ENCODE data around the gene MRPL33. TPM values are rescaled to one million over a fixed set of nuclear protein-coding genes. Genes with fewer than 3 reads are reported as not detected.

The MRPL33 gene
- total RNA-seq, 2 donors from 2014 or later, result 58.3 to 77.6 TPM

DNA sequence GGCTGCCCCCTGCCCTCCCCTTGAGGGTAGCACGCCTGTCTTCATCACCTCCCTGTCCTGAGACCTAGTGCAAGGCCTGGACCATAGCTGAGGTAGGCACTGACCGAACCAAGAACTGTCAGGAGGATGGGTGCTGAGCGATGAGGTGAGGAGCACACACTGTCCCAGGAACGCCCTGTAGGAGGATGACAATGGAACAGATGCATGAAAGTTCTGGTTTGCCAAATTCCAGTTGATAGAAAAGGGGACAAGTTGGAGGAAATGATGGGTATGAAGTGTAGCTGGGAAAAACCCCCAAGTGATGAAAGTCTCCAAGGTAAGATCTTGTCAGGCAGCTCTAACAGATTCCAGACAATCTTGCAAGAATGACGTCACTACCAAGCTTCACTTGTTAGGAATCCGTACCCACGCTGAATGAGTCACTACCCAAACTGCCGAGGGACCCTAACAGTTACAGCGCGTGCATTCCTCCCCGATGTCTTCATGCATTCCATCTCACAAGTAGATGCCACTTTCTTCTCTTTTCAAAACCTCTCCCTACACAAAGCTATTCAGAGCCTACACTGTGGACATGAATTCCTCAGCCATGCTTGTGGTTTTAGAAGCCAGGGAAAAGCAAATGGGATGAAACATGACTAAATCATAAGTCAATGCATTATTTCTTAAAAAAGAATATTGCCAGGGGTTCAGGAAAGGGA, 27.6 kb downstream of the MRPL33 start:
- Mint-ChIP-seq H3K4me1 (ENCODE audit: low read depth in 2 of 2) (peaks cover 6% of the 10 kb centered on the region in 2 donors), H3K27me3 (no peaks in the 10 kb centered on the region), H3K27ac (no peak overlapping the region), H3K9me3 (no peaks in the 10 kb centered on the region), H3K4me3 (no peak overlapping the region), H3K36me3 (no peaks in the 10 kb centered on the region)
- DNase-seq (ENCODE audit: low spot score) (no peak), ATAC-seq (peak in 1 of 2 donors; percentile 40)

DNA sequence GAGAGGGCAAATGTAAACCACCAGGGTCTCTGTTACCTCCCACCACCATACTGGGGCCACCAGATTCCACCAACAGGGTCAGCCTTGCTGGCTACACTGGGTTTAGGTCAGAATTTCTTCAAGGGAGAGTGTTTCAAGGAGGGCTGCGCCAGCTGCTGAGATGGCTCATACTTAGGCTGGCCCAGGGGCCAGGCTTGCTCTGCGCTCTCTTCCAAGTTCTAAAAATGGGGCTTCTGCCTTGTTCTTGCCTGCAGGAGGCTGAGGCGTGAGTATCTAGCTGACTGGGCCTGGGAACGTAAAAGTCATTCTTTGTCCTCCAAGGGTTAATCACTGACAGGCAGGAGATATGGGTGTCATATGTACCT, 28.1 kb downstream of the MRPL33 start:
- Mint-ChIP-seq H3K4me3 (no peak overlapping the region), H3K9me3 (no peaks in the 10 kb centered on the region), H3K27ac (no peak overlapping the region), H3K4me1 (ENCODE audit: low read depth in 2 of 2) (peaks cover 6% of the 10 kb centered on the region in 2 donors), H3K36me3 (no peaks in the 10 kb centered on the region), H3K27me3 (no peaks in the 10 kb centered on the region)
- DNase-seq (ENCODE audit: low spot score) (no peak), ATAC-seq (no peak)

DNA sequence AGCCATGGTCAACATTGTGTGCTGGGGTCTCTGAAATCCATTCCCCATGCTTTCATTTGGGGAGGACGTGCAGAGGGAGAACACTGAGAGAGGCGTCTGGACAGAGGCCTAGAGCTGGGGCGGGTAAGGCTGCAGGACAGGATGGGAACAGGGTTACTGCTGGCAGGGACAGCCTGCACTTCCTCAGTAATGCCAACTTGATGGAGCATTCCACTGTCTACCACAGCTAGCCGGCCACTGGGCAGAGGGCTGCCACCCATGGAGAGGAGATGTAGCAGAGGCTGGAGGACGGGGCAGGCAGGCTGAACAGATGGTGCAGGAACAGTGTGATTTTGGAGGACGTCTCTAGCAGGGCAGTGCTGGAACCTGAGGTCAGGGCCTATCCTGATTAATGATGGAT, 29.3 kb downstream of the MRPL33 start:
- H3K36me3 Mint-ChIP-seq, result no peaks in the 10 kb centered on the region
- H3K27ac Mint-ChIP-seq, result no peak overlapping the region
- H3K4me3 Mint-ChIP-seq, result no peak overlapping the region
- H3K27me3 Mint-ChIP-seq, result no peaks in the 10 kb centered on the region
- no peaks in the 10 kb centered on the region for H3K9me3 Mint-ChIP-seq
- peaks cover 6% of the 10 kb centered on the region in 2 donors for H3K4me1 Mint-ChIP-seq (ENCODE audit: low read depth in 2 of 2)
- no peak for DNase-seq (ENCODE audit: low spot score)
- peak in 1 of 2 donors; percentile 19 for ATAC-seq

DNA sequence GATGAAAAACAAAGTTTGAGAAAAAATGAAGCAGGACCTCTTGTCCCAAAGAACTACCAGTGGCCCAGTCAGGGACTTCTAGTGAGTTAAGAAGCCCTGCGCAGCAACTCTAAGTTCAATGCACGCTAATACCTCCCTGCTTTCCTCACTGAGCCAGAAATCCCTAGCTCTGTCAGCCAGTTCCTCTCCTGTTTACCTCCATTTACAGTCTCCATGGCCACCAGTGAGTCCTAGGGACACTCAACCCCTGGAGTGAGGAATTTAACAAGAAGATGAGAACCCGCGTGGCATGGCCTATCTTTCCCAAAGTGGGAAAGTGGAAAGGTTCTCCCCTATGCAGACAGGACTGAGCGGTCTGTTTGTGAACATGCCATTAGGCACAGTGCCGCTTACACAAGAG, 31.0 kb downstream of the MRPL33 start:
- H3K36me3 Mint-ChIP-seq, result no peaks in the 10 kb centered on the region
- peaks cover 0 to 6% of the 10 kb centered on the region in 2 donors for H3K4me1 Mint-ChIP-seq (ENCODE audit: low read depth in 2 of 2)
- DNase-seq (ENCODE audit: low spot score) (no peak), ATAC-seq (no peak)
- H3K27ac Mint-ChIP-seq, result no peak overlapping the region
- no peaks in the 10 kb centered on the region for H3K27me3 Mint-ChIP-seq
- no peaks in the 10 kb centered on the region for H3K9me3 Mint-ChIP-seq
- H3K4me3 Mint-ChIP-seq, result no peak overlapping the region

DNA sequence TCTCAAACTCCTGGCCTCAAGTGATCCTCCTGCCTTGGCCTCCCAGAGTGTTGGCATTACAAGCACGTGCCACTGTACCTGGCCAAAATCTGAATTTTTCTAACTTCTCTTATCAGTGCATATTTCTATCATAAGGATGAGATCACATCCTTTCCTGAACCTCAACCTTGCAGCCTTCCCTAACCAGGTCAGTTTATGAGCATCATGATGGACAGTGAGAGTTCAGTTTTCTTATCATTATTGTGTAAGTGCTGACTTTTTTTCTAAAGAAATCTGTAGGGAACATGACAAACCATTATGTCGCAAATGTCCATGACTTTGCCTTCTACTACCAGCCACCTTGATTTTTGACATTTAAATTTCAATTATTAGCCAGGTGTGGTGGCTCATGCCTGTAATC, 31.5 kb downstream of the MRPL33 start:
- H3K4me3 Mint-ChIP-seq, result no peak overlapping the region
- H3K4me1 Mint-ChIP-seq (ENCODE audit: low read depth in 2 of 2), result peaks cover 0 to 3% of the 10 kb centered on the region in 2 donors
- H3K9me3 Mint-ChIP-seq, result no peaks in the 10 kb centered on the region

DNA sequence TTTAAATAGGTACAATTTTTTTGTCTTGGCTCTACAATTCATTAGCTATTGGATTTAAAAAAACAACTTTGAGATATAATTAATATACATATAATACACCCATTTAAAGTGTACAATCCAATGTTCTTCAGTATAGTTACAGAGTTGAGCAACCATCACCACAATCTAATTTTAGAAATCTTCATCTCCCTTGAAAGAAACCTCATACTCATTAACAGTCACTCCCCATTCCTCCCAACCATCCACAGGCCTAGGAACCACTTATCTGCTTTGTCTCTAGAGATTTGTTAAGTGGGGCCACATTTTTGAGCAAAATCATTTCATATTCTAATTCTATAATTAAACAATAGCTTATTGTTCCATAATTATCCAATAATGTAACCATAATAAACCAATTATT, 32.6 kb downstream of the MRPL33 start:
- Mint-ChIP-seq H3K4me1 (ENCODE audit: low read depth in 2 of 2) (no peaks in the 10 kb centered on the region), H3K4me3 (no peak overlapping the region), H3K36me3 (no peaks in the 10 kb centered on the region), H3K27me3 (no peaks in the 10 kb centered on the region), H3K27ac (no peak overlapping the region), H3K9me3 (no peaks in the 10 kb centered on the region)
- ATAC-seq (no peak), DNase-seq (ENCODE audit: low spot score) (no peak)

More for the DNA sequence above, 31.5 kb downstream of the MRPL33 start:
- ATAC-seq (no peak), DNase-seq (ENCODE audit: low spot score) (no peak)
- Mint-ChIP-seq H3K27me3 (no peaks in the 10 kb centered on the region), H3K36me3 (no peaks in the 10 kb centered on the region), H3K27ac (no peak overlapping the region)

DNA sequence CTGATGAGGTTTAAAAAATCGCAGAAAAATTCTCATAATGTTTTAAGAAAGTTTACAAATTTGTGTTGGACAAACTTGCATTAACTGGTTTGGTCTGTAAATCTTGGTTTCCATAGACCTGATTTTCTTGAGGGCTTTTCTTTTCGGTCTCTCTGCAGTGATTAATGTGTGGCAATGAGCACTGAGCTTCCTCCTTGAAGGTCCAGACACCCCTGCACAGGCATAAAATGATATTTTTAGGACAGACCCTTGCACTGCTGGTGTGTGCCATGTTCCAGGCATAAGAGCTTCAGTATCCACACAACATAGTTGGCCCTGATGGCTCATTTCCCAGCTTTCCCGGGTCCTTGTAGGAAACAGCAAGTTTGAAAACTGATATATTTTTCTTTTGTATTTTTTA, 33.7 kb downstream of the MRPL33 start:
- Mint-ChIP-seq H3K4me1 (ENCODE audit: low read depth in 2 of 2) (peaks cover 5 to 7% of the 10 kb centered on the region in 2 donors), H3K4me3 (no peak overlapping the region), H3K9me3 (no peaks in the 10 kb centered on the region), H3K27me3 (no peaks in the 10 kb centered on the region), H3K27ac (no peak overlapping the region), H3K36me3 (no peaks in the 10 kb centered on the region)
- ATAC-seq (no peak), DNase-seq (ENCODE audit: low spot score) (no peak)

DNA sequence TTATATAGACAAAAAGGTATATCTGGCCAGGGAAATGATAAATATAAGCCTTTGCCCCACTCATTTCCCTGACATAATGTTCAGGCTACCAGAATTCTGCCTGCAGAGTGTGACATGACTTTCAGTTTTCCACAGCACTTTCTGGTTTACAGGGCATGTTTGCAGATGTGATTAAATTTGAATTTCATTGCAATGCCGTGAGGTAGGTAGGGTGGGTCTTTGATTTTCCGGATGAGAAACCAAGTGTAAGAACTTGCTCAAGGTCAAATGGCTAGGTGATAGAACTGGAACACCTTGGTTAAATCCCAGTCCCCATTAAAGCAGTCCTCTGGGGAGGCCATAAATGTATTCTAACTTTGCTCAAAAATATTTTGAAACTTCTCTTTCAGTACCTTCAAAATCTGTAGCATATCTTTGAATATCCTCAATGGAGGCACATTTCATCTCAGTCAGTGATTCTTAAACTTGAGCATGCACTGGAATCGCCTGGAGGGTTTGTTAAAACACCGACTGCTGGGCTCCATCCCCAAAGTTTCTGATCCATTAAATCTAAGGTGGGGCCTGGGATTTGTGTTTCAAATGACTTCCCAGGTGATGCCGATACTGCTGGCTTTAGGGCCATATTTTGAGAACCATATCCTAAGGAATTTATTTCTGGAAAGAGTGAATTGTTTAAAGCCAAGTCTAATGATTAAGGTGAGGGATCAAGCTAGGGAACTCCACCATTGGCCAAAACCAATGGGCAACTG, 35.0 kb downstream of the MRPL33 start:
- Mint-ChIP-seq H3K27ac (no peak overlapping the region), H3K4me3 (no peak overlapping the region), H3K4me1 (ENCODE audit: low read depth in 2 of 2) (peaks cover 16 to 18% of the 10 kb centered on the region in 2 donors), H3K9me3 (no peaks in the 10 kb centered on the region), H3K36me3 (no peaks in the 10 kb centered on the region), H3K27me3 (no peaks in the 10 kb centered on the region)
- DNase-seq (ENCODE audit: low spot score) (no peak), ATAC-seq (no peak)

DNA sequence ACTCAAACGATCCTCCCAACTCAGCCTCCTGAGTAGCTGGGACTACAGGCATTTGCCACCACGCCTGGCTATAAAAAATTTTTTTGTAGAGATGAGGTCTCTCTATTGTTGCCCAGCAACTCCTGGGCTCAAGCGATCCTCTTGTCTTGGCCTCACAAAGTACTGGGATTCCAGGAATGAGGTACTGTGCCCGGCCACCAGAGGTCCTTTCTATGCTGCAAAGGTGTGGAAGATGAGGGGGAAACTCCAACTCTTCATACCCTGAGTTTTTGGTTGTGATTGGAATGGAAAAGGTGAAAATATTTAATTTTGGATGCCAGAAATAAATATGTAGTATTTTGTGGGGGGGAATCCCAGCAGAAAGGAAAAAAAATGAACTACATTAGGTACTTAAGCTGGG, 36.0 kb downstream of the MRPL33 start:
- no peak for DNase-seq (ENCODE audit: low spot score)
- Mint-ChIP-seq H3K27ac (peak overlapping the region; percentile 40 to 69), H3K9me3 (no peaks in the 10 kb centered on the region), H3K36me3 (no peaks in the 10 kb centered on the region), H3K4me1 (ENCODE audit: low read depth in 2 of 2) (peaks cover 16 to 25% of the 10 kb centered on the region in 2 donors), H3K4me3 (no peak overlapping the region), H3K27me3 (no peaks in the 10 kb centered on the region)
- no peak for ATAC-seq

DNA sequence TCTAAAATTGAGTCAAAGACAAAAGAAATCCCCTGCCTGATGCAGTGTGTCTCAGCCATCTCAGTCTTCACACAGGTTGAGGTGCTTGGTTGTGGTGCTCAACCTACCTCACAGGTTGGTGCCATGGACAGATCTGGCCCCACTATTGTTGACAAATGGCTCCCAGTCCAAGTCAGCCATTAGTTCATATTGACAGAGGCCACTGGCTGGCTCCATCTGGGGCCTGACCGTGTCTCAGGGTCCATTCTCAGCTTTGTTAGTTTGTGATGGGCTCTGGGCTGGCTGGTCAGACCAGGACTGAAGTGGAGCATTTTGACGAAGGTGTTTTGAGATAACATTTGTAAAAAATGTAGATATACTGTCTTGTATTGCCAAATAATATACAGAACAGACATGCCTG, 36.9 kb downstream of the MRPL33 start:
- Mint-ChIP-seq H3K27ac (peak overlapping the region; percentile 40 to 69), H3K9me3 (no peaks in the 10 kb centered on the region), H3K4me1 (ENCODE audit: low read depth in 2 of 2) (peaks cover 16 to 25% of the 10 kb centered on the region in 2 donors), H3K4me3 (no peak overlapping the region), H3K27me3 (no peaks in the 10 kb centered on the region), H3K36me3 (no peaks in the 10 kb centered on the region)
- no peak for DNase-seq (ENCODE audit: low spot score)
- ATAC-seq, result no peak

DNA sequence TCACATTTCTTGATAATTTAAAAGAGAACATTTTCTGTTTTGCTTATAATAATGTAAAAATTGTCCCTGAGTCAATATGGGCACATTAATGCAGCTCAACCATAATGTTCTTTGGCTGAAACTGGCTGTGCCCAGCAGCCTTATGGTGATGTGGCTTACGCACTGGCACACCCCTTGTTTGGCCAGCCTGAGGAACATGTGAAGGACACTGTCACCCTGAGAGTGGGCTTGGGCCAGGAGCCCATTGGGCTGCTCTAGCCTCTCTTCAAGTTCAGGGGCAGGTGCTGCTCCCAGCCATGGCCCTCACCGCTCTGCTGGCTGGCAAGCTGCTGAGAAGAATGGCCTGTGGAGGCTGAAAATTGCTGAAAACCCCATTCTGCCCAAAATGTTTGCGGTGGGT, 37.5 kb downstream of the MRPL33 start:
- H3K4me1 Mint-ChIP-seq (ENCODE audit: low read depth in 2 of 2), result peaks cover 16 to 25% of the 10 kb centered on the region in 2 donors
- no peaks in the 10 kb centered on the region for H3K36me3 Mint-ChIP-seq
- H3K4me3 Mint-ChIP-seq, result no peak overlapping the region
- H3K27me3 Mint-ChIP-seq, result peaks cover 0 to 2% of the 10 kb centered on the region in 2 donors
- no peaks in the 10 kb centered on the region for H3K9me3 Mint-ChIP-seq
- ATAC-seq (no peak), DNase-seq (ENCODE audit: low spot score) (no peak)
- peak overlapping the region in 1 of 2 donors; percentile 69 for H3K27ac Mint-ChIP-seq

DNA sequence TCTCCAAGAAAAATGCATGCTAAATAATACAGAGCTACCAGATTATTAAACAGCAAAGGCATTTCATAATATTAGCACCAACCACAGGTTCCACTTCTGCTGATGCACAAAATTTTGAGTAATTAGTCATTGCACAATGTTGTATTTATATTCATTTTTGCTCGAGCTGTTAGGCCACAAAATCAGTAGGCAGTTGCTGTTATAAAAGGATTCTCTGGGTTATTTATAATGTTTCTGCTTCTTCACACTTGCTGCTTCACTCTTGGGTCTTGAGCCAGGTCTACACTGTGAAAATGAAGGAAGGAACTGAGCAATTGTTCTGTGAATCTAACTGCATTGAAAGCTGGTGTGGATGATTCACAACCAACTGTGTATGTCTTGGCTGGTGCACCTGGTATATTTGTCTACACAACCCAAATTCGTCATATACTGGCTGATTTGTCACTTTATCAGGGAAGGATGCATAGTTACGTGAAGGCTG, 38.3 kb downstream of the MRPL33 start:
- DNase-seq (ENCODE audit: low spot score), result no peak
- ATAC-seq, result peak; percentile 72 to 86
- H3K36me3 Mint-ChIP-seq, result no peaks in the 10 kb centered on the region
- peaks cover 0 to 2% of the 10 kb centered on the region in 2 donors for H3K27me3 Mint-ChIP-seq
- peak overlapping the region; percentile 69 to 86 for H3K27ac Mint-ChIP-seq
- no peaks in the 10 kb centered on the region for H3K9me3 Mint-ChIP-seq
- H3K4me3 Mint-ChIP-seq, result peak overlapping the region; percentile 38
- H3K4me1 Mint-ChIP-seq (ENCODE audit: low read depth in 2 of 2), result peaks cover 16 to 25% of the 10 kb centered on the region in 2 donors

DNA sequence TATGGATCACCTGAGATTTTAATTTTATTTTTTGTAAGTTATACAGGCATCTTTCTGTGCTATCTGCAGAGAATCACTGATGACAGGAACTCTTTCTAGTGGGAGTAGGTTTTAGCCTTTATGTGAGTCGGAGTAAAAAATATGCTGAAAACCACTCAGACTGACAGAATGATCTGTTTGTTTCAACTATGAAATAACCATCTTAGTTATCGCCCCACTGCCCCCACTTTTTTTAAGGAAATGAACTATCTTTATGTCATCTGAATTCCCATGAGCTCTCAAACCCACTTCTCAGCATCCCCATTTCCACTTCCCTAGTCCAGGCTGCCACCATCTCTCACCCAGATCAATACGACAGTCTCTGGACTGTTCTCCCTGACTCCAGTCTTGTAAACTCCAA, 38.9 kb downstream of the MRPL33 start:
- H3K36me3 Mint-ChIP-seq, result no peaks in the 10 kb centered on the region
- peak overlapping the region; percentile 69 to 86 for H3K27ac Mint-ChIP-seq
- peaks cover 16 to 25% of the 10 kb centered on the region in 2 donors for H3K4me1 Mint-ChIP-seq (ENCODE audit: low read depth in 2 of 2)
- ATAC-seq (no peak), DNase-seq (ENCODE audit: low spot score) (no peak)
- peak overlapping the region; percentile 38 for H3K4me3 Mint-ChIP-seq
- peaks cover 0 to 2% of the 10 kb centered on the region in 2 donors for H3K27me3 Mint-ChIP-seq
- no peaks in the 10 kb centered on the region for H3K9me3 Mint-ChIP-seq

DNA sequence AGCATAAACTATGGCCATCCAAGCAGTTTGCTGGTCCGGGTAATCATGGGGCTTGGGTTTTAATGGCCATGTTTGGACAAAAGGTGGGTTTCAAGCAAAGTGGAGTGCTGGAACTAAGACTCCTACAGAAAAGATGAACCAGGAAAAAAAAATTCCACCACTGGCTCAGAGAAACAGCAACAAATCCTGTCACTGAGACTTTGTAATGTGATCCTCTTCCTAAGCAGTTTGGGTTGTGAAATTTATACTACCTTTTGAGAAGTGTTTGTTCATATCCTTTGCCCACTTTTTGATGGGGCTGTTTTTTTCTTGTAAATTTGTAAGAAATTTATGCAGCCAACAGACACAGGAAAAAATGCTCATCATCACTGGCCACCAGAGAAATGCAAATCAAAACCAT, 40.2 kb downstream of the MRPL33 start:
- peaks cover 16 to 25% of the 10 kb centered on the region in 2 donors for H3K4me1 Mint-ChIP-seq (ENCODE audit: low read depth in 2 of 2)
- no peak for ATAC-seq
- no peak for DNase-seq (ENCODE audit: low spot score)
- peak overlapping the region; percentile 57 to 69 for H3K27ac Mint-ChIP-seq
- H3K4me3 Mint-ChIP-seq, result peak overlapping the region; percentile 43
- no peaks in the 10 kb centered on the region for H3K9me3 Mint-ChIP-seq
- H3K36me3 Mint-ChIP-seq, result no peaks in the 10 kb centered on the region
- H3K27me3 Mint-ChIP-seq, result peaks cover 0 to 2% of the 10 kb centered on the region in 2 donors

Measured in natural killer cell treated with Interleukin-12 subunit alpha and Interleukin-12 subunit beta and Interleukin-15 and Interleukin-18, amount 100 ng/mL, for 72 hours (primary cell).